ENCODE measurements around the gene RERE.

RERE gene

GRCh38 chr1:8473891-8474300, 343.5 kb downstream of the RERE start:
- H3K36me3 ChIP-seq (ENCODE audit: control insufficient read depth, insufficient read depth, low read length) = no peaks in the 10 kb centered on the region
- no peak overlapping the region for H3K9ac ChIP-seq (ENCODE audit: low read length)
- peaks cover 24% of the 10 kb centered on the region for H3K4me1 ChIP-seq (ENCODE audit: control insufficient read depth, insufficient read depth, low read length)
- H3K4me3 ChIP-seq (ENCODE audit: low read depth, low read length) = no peak overlapping the region
- no peaks in the 10 kb centered on the region for H3K9me3 ChIP-seq (ENCODE audit: control insufficient read depth, insufficient read depth, low read depth, low read length)
- H3K27me3 ChIP-seq (ENCODE audit: control insufficient read depth, insufficient read depth, low read length) = no peaks in the 10 kb centered on the region
- no peak overlapping the region for H3K27ac ChIP-seq (ENCODE audit: low read depth, low read length)

GRCh38 chr1:8473121-8473875, 344.1 kb downstream of the RERE start:
- Histone ChIP-seq H3K27me3 (ENCODE audit: control insufficient read depth, insufficient read depth, low read length) (no peaks in the 10 kb centered on the region), H3K27ac (ENCODE audit: low read depth, low read length) (no peak overlapping the region), H3K4me3 (ENCODE audit: low read depth, low read length) (no peak overlapping the region), H3K4me1 (ENCODE audit: control insufficient read depth, insufficient read depth, low read length) (peaks cover 19% of the 10 kb centered on the region), H3K36me3 (ENCODE audit: control insufficient read depth, insufficient read depth, low read length) (no peaks in the 10 kb centered on the region), H3K9me3 (ENCODE audit: control insufficient read depth, insufficient read depth, low read depth, low read length) (no peaks in the 10 kb centered on the region), H3K9ac (ENCODE audit: low read length) (no peak overlapping the region)

- Histone ChIP-seq H3K27ac (ENCODE audit: low read depth, low read length) (no peak overlapping the region), H3K9ac (ENCODE audit: low read length) (no peak overlapping the region), H3K4me3 (ENCODE audit: low read depth, low read length) (no peak overlapping the region), H3K9me3 (ENCODE audit: control insufficient read depth, insufficient read depth, low read depth, low read length) (no peaks in the 10 kb centered on the region), H3K27me3 (ENCODE audit: control insufficient read depth, insufficient read depth, low read length) (no peaks in the 10 kb centered on the region), H3K36me3 (ENCODE audit: control insufficient read depth, insufficient read depth, low read length) (no peaks in the 10 kb centered on the region), H3K4me1 (ENCODE audit: control insufficient read depth, insufficient read depth, low read length) (peaks cover 15% of the 10 kb centered on the region; the same call in 1 of the 2 replicates)
Observed at GRCh38 chr1:8472668-8473067, 344.8 kb downstream of the RERE start.

GRCh38 chr1:8471451-8471850, 346.0 kb downstream of the RERE start:
- no peak overlapping the region for H3K9ac ChIP-seq (ENCODE audit: low read length)
- peaks cover 16% of the 10 kb centered on the region for H3K4me1 ChIP-seq (ENCODE audit: control insufficient read depth, insufficient read depth, low read length)
- no peaks in the 10 kb centered on the region for H3K27me3 ChIP-seq (ENCODE audit: control insufficient read depth, insufficient read depth, low read length)
- no peak overlapping the region for H3K27ac ChIP-seq (ENCODE audit: low read depth, low read length)
- no peaks in the 10 kb centered on the region for H3K36me3 ChIP-seq (ENCODE audit: control insufficient read depth, insufficient read depth, low read length)
- H3K4me3 ChIP-seq (ENCODE audit: low read depth, low read length) = no peak overlapping the region
- H3K9me3 ChIP-seq (ENCODE audit: control insufficient read depth, insufficient read depth, low read depth, low read length) = no peaks in the 10 kb centered on the region

- Histone ChIP-seq H3K27me3 (ENCODE audit: control insufficient read depth, insufficient read depth, low read length) (no peaks in the 10 kb centered on the region), H3K9me3 (ENCODE audit: control insufficient read depth, insufficient read depth, low read depth, low read length) (no peaks in the 10 kb centered on the region), H3K4me1 (ENCODE audit: control insufficient read depth, insufficient read depth, low read length) (peaks cover 40% of the 10 kb centered on the region), H3K9ac (ENCODE audit: low read length) (no peak overlapping the region), H3K27ac (ENCODE audit: low read depth, low read length) (no peak overlapping the region), H3K36me3 (ENCODE audit: control insufficient read depth, insufficient read depth, low read length) (no peaks in the 10 kb centered on the region), H3K4me3 (ENCODE audit: low read depth, low read length) (no peak overlapping the region)
Observed at GRCh38 chr1:8468751-8469150, 348.7 kb downstream of the RERE start.

- no peaks in the 10 kb centered on the region for H3K9me3 ChIP-seq (ENCODE audit: control insufficient read depth, insufficient read depth, low read depth, low read length)
- peaks cover 46% of the 10 kb centered on the region for H3K4me1 ChIP-seq (ENCODE audit: control insufficient read depth, insufficient read depth, low read length)
- no peak overlapping the region for H3K27ac ChIP-seq (ENCODE audit: low read depth, low read length)
- no peak overlapping the region for H3K9ac ChIP-seq (ENCODE audit: low read length)
- no peaks in the 10 kb centered on the region for H3K27me3 ChIP-seq (ENCODE audit: control insufficient read depth, insufficient read depth, low read length)
- H3K36me3 ChIP-seq (ENCODE audit: control insufficient read depth, insufficient read depth, low read length) = no peaks in the 10 kb centered on the region
- H3K4me3 ChIP-seq (ENCODE audit: low read depth, low read length) = no peak overlapping the region
Observed at GRCh38 chr1:8467308-8467707, 350.1 kb downstream of the RERE start.

GRCh38 chr1:8465692-8466091, 351.7 kb downstream of the RERE start:
- no peak overlapping the region for H3K27ac ChIP-seq (ENCODE audit: low read depth, low read length)
- no peaks in the 10 kb centered on the region for H3K27me3 ChIP-seq (ENCODE audit: control insufficient read depth, insufficient read depth, low read length)
- no peak overlapping the region for H3K9ac ChIP-seq (ENCODE audit: low read length)
- H3K4me1 ChIP-seq (ENCODE audit: control insufficient read depth, insufficient read depth, low read length) = peaks cover 58% of the 10 kb centered on the region
- H3K4me3 ChIP-seq (ENCODE audit: low read depth, low read length) = no peak overlapping the region
- no peaks in the 10 kb centered on the region for H3K36me3 ChIP-seq (ENCODE audit: control insufficient read depth, insufficient read depth, low read length)
- H3K9me3 ChIP-seq (ENCODE audit: control insufficient read depth, insufficient read depth, low read depth, low read length) = no peaks in the 10 kb centered on the region

- Histone ChIP-seq H3K9me3 (ENCODE audit: control insufficient read depth, insufficient read depth, low read depth, low read length) (no peaks in the 10 kb centered on the region), H3K36me3 (ENCODE audit: control insufficient read depth, insufficient read depth, low read length) (no peaks in the 10 kb centered on the region), H3K9ac (ENCODE audit: low read length) (no peak overlapping the region), H3K4me1 (ENCODE audit: control insufficient read depth, insufficient read depth, low read length) (peaks cover 64% of the 10 kb centered on the region), H3K27me3 (ENCODE audit: control insufficient read depth, insufficient read depth, low read length) (no peaks in the 10 kb centered on the region), H3K4me3 (ENCODE audit: low read depth, low read length) (no peak overlapping the region), H3K27ac (ENCODE audit: low read depth, low read length) (no peak overlapping the region)
Observed at GRCh38 chr1:8465013-8465412, 352.4 kb downstream of the RERE start.

- Histone ChIP-seq H3K9me3 (ENCODE audit: control insufficient read depth, insufficient read depth, low read depth, low read length) (no peaks in the 10 kb centered on the region), H3K27me3 (ENCODE audit: control insufficient read depth, insufficient read depth, low read length) (no peaks in the 10 kb centered on the region), H3K27ac (ENCODE audit: low read depth, low read length) (no peak overlapping the region), H3K9ac (ENCODE audit: low read length) (peak overlapping the region; percentile 16), H3K4me3 (ENCODE audit: low read depth, low read length) (no peak overlapping the region), H3K36me3 (ENCODE audit: control insufficient read depth, insufficient read depth, low read length) (no peaks in the 10 kb centered on the region), H3K4me1 (ENCODE audit: control insufficient read depth, insufficient read depth, low read length) (peaks cover 70% of the 10 kb centered on the region)
Observed at GRCh38 chr1:8464377-8464776, 353.1 kb downstream of the RERE start.

- H3K27ac ChIP-seq (ENCODE audit: low read depth, low read length) = peak overlapping the region; percentile 57
- peaks cover 80% of the 10 kb centered on the region for H3K4me1 ChIP-seq (ENCODE audit: control insufficient read depth, insufficient read depth, low read length)
- no peaks in the 10 kb centered on the region for H3K36me3 ChIP-seq (ENCODE audit: control insufficient read depth, insufficient read depth, low read length)
Observed at GRCh38 chr1:8463144-8463927, 354.1 kb downstream of the RERE start.

GRCh38 chr1:8462371-8462892, 355.0 kb downstream of the RERE start:
- H3K4me3 ChIP-seq (ENCODE audit: low read depth, low read length) = no peak overlapping the region
- no peak overlapping the region for H3K9ac ChIP-seq (ENCODE audit: low read length)
- H3K4me1 ChIP-seq (ENCODE audit: control insufficient read depth, insufficient read depth, low read length) = peaks cover 89% of the 10 kb centered on the region
- no peaks in the 10 kb centered on the region for H3K9me3 ChIP-seq (ENCODE audit: control insufficient read depth, insufficient read depth, low read depth, low read length)
- H3K27ac ChIP-seq (ENCODE audit: low read depth, low read length) = no peak overlapping the region
- H3K27me3 ChIP-seq (ENCODE audit: control insufficient read depth, insufficient read depth, low read length) = no peaks in the 10 kb centered on the region
- H3K36me3 ChIP-seq (ENCODE audit: control insufficient read depth, insufficient read depth, low read length) = no peaks in the 10 kb centered on the region

More at GRCh38 chr1:8463144-8463927, 354.1 kb downstream of the RERE start:
- Histone ChIP-seq H3K4me3 (ENCODE audit: low read depth, low read length) (no peak overlapping the region), H3K27me3 (ENCODE audit: control insufficient read depth, insufficient read depth, low read length) (no peaks in the 10 kb centered on the region), H3K9ac (ENCODE audit: low read length) (no peak overlapping the region), H3K9me3 (ENCODE audit: control insufficient read depth, insufficient read depth, low read depth, low read length) (no peaks in the 10 kb centered on the region)

Measured in HUES6 (cell line).